ENCODE results near the gene EYA3.

GRCh38 chr1:28118640-28119307 is 30.4 kb upstream of the EYA3 start:
- TF ChIP-seq CTCF (IDR thresholded peaks at IDR 0.05) (no peak), ZFX (IDR thresholded peaks at IDR 0.05; ENCODE audit: borderline replicate concordance) (no peak)

All from 22Rv1 (cell line).